Measurements from ENCODE around the gene PEMT. TPM values are rescaled to one million over a fixed set of nuclear protein-coding genes. Genes with fewer than 3 reads are reported as not detected.

Gene PEMT
- total RNA-seq, 1 donor from 2014 or later: 20.0 TPM

GRCh38 chr17:17570798-17571716 is 20.5 kb downstream of the PEMT start:
- peak in 1 of 2 donors; percentile 28 for DNase-seq (ENCODE audit: low read depth in 2 of 2)

GRCh38 chr17:17570140-17570797 is 21.2 kb downstream of the PEMT start:
- DNase-seq (ENCODE audit: low read depth in 2 of 2): peak; percentile 43 to 80

DNA sequence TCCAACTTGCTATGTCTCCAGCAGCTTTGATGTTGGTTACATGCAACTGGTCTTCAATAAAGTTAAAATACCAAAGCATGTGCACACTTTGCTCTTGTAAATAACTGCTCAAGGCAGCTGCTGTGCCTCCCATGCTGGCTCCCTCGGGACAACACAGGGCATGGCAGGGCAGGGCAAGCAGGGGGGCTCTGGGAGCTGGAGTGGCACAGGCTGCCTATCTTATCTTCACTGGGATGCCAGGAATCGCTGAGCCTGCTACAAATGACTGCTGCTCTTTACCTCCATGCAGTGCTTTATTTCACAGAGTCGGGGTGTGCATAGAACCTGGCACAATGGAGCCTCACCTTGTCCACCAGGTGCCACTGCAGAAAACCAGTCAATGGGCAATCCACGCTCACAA is 21.8 kb downstream of the PEMT start:
- no peak for DNase-seq (ENCODE audit: low read depth in 2 of 2)

DNA sequence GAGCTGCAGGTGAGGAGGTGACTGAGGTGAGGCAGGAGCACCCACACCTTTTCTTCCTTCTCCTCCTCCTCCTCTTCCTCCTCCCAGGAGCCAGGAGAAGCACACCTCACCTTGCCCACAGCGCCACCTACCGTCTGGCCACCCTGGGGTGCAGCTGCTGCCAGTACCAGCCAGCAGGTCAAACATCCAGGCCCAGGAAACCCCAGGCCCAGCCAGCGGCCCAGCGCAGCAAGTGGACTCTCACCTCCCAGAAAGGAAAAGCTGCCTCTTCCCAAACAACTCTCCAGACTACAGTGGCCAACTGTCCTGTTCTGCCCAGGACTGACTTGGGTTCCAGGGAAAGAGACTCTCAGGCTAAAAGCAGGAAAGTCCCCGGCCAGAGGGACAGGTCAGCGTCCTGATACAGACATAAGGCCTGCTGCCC is 22.7 kb downstream of the PEMT start:
- DNase-seq (ENCODE audit: low read depth in 2 of 2): peak; percentile 55 to 72

DNA sequence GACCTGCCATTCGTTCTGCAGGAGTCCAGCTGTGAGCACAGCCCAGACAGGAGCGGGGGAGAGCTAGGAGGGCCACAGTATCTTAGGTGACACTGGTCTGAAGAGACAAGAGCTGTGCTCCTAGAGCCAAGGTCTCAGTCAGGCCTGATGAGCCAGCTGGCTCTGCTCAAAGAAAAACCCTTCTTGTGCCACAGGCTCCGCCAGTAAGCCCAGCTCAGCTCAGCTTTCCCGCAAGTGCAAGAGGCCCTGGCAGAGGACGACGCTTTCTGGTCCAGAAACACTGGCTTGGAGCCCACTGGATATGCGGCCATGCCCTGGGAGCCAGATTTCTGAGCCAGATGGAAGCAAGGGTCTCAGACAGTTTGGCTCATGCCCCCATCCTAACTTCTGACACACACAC is 23.9 kb downstream of the PEMT start:
- DNase-seq (ENCODE audit: low read depth in 2 of 2): peak in 1 of 2 donors; percentile 40

- DNase-seq (ENCODE audit: low read depth in 2 of 2): no peak
Observed at GRCh38 chr17:17566896-17567513, 24.5 kb downstream of the PEMT start.

DNA sequence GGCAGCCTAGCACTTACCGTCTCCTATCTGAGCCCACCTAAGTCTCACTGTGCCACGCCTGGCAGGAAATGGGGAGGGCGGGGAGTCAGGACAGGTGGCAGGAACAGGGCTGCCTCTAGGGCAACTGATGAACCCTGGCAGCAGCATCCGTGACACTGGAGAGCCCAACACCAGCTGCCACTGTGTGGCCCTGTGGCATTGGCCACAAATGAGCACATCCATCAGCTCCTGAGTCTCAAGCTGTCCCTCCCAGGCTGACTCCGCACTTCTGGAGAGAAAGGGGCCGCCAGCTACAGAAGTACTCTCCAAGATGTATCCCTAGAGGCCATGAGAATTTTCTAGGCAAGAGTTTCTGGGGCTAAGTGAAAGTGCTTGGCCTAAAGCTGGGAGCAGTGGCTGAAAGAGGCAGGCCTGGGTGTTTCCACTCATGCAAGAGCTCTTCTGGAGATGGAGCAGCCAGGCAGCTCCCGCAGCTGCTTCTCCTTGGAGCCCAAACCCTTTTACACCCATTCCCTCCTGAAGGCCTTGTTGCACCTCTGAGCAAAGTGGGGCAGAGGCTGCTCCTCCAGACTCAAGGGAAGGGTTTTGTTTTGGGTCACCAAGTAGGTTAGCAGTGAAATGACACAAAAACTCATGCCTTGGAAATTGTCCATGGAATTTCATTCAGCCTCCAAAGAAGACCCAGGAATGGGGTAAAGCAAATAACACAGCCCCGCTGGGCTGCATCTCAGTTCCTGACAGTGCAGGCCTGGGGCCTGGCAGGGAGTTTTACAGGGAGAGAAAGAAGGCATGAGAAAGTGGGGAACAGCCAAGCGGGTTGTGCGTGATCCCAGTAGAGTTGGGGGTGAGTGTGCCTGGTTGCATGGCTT is 25.8 kb downstream of the PEMT start:
- DNase-seq (ENCODE audit: low read depth in 2 of 2): no peak

GRCh38 chr17:17564896-17565295 is 26.6 kb downstream of the PEMT start:
- no peak for DNase-seq (ENCODE audit: low read depth in 2 of 2)

DNA sequence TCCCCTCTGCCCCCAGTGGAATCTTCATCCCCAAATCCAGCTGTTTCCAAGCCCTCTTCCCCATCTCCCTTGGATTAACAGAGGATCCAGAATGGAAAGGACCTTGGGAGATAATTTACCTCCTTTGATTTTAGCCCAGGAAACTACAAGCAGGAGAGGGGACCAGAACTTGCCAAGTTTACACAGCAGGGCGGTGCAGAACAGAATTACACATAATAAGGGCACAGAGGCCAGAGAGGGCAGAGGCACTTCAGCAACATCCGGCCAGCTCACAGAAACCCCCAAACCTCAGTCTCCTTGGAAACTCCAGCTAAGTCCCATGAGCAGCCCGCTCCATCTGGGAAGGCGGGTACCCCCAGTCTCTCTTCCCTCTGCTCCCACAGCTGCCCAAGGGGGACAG is 27.2 kb downstream of the PEMT start:
- DNase-seq (ENCODE audit: low read depth in 2 of 2): no peak

DNA sequence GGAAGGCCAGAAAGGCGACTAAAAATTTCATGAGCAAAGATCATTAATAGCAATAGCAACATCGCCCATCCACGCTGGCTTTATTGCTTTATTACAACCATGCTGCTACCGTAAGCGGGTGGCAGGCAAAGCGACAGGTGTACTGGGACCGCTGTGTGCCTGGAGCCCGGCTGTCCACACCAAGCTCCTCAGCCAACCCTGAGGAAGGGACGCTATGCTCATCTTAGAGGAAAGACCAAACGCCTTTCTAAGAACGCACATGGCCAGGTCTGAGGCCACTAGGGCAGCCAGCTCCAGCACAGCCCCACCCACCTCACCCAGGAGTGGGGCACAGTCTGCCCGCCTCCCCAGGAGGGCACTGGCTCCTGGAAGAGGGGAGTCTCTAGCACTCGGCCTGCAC is 28.0 kb downstream of the PEMT start:
- no peak for DNase-seq (ENCODE audit: low read depth in 2 of 2)

GRCh38 chr17:17562146-17562511 is 29.4 kb downstream of the PEMT start:
- DNase-seq (ENCODE audit: low read depth in 2 of 2): no peak

DNA sequence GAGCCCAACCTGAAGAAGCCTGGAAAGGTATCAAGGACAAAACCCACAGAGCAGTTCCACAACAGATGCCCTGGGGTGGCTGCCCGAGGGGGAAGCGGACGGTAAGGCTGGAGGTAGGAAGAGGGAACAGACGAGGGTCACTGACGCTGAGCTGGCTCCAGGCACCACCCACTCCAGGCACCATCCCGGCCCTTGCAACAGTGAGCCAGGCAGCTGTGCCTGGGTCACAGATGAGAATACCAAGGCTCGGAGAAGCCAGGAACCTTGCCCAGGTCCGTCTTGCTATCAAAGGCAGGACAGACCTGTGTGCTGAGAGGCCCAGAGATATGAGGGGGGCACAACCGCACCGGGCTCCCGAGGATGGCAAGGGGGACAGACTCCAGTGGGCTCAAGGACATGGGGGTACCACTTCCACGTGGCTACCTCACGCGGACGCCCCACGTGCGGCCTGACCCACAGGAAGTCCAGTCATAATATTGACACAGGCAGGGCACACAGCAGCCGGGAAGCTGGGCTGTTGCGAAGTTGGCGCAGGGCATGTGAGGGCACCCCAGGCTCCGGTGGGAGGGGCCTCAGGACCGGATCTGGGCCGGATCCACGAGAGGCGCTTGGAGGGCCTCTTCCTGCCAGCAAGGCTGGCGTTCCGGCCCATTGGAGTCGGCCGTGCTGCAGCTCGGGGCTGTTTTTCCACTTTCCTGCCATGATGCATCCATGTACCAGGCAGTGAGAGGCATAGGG is 29.9 kb downstream of the PEMT start:
- peak; percentile 80 to 92 for DNase-seq (ENCODE audit: low read depth in 2 of 2)

DNA sequence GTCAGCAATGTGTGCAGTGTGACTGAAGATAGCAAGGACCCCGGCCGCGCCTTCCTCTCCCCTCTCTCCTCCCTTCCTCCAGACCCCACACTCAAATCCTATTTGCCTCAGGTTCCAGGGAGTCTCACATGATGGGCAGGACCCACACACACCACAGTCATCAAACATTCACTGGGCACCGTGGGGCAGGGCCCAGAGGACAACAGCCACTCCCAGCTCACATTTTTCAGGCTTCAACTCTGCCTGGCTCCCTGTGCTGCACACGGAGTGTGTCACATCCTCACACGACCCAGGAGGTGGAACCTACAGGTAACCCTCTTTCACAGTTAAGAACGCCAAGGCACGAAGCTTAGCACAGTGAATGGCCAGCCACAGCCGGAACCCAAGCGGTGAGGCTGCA is 30.5 kb downstream of the PEMT start:
- DNase-seq (ENCODE audit: low read depth in 2 of 2): no peak

GRCh38 chr17:17560167-17560566 is 31.3 kb downstream of the PEMT start:
- DNase-seq (ENCODE audit: low read depth in 2 of 2): no peak

GRCh38 chr17:17559164-17559563 is 32.3 kb downstream of the PEMT start:
- DNase-seq (ENCODE audit: low read depth in 2 of 2): no peak

DNA sequence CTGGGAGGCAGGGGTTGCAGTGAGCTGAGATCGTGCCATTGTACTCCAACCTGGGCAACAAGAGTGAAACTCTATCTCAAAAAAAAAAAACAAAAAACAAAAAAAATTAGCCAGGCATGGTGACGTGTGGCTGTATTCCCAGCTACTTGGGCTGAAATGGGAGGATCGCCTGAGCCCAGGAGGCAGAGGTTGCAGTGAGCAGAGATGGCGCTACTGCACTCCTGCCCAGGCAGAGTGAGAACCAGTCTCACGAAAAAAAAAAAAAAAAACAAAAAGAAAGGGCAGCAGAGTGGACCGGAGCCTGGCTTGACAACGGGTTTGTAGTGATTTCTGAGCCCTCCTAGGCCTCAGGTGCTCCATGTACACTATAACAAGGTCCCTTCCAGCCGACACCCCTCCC is 33.1 kb downstream of the PEMT start:
- DNase-seq (ENCODE audit: low read depth in 2 of 2): no peak

- DNase-seq (ENCODE audit: low read depth in 2 of 2): no peak
Observed at GRCh38 chr17:17557796-17558195, 33.7 kb downstream of the PEMT start.

GRCh38 chr17:17556671-17557070 is 34.8 kb downstream of the PEMT start:
- no peak for DNase-seq (ENCODE audit: low read depth in 2 of 2)

DNA sequence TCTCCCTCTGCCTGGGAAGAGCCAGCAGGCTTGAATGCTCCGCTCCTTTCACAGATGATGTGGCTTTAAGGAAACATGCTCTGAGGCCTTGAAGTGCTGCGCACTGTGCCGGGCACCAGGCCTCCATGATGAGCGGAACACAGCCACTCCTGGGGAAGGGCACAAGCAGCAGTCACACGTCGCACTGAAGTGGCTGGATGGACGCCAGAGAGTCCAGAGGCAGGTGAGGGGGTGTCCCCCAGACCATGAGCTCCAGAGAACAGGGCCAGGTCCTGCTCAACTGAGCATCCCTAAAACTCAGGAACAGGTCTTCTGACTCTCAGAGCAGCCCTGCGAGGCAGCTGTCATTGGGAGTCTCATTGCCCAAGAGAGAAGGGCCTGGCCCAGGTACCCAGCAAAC is 35.6 kb downstream of the PEMT start:
- no peak for DNase-seq (ENCODE audit: low read depth in 2 of 2)

- no peak for DNase-seq (ENCODE audit: low read depth in 2 of 2)
Observed at GRCh38 chr17:17555151-17555550, 36.4 kb downstream of the PEMT start.

GRCh38 chr17:17554266-17554665 is 37.2 kb downstream of the PEMT start:
- DNase-seq (ENCODE audit: low read depth in 2 of 2): no peak

All from lung microvascular endothelial cell (primary cell).